NCI-H1694 treated with DMSO at 0.1 percent for 48 hours (cell line): ENCODE results near the gene GRB2.
A peak's percentile ranks its signal among the peaks of the same experiment; 100 is the strongest.
"Not testable (repeated sequence)": the region's sequence is repeated elsewhere in the genome, so short reads cannot be mapped to it uniquely, and the experiment has no call there.

Experiments used
- DNase-seq: peaks from one replicate; lab custom pipeline; 2025; lab: John Stamatoyannopoulos, UW

The GRB2 gene

GRCh38 chr17:75386430-75386829 is 19.0 kb downstream of the GRB2 start:
- no peak for DNase-seq

- no peak for DNase-seq
These were observed 20.7 kb downstream of the GRB2 start for GRCh38 chr17:75384751-75385150.

GRCh38 chr17:75383842-75384195 is 21.7 kb downstream of the GRB2 start:
- no peak for DNase-seq

- DNase-seq: no peak
These were observed 24.7 kb downstream of the GRB2 start for GRCh38 chr17:75380750-75381149.

- no peak for DNase-seq
These were observed 25.2 kb downstream of the GRB2 start for GRCh38 chr17:75380315-75380714.

- DNase-seq: not testable (repeated sequence)
These were observed 26.1 kb downstream of the GRB2 start for GRCh38 chr17:75379426-75379825.

GRCh38 chr17:75373280-75373679 is 32.2 kb downstream of the GRB2 start:
- DNase-seq: no peak

GRCh38 chr17:75371981-75372380 is 33.5 kb downstream of the GRB2 start:
- no peak for DNase-seq

- no peak for DNase-seq
These were observed 34.1 kb downstream of the GRB2 start for GRCh38 chr17:75371339-75371738.

GRCh38 chr17:75370286-75370915 is 35.1 kb downstream of the GRB2 start:
- no peak for DNase-seq

- DNase-seq: not testable (repeated sequence)
These were observed 37.4 kb downstream of the GRB2 start for GRCh38 chr17:75367838-75368789.

GRCh38 chr17:75367312-75367711 is 38.2 kb downstream of the GRB2 start:
- no peak for DNase-seq

- no peak for DNase-seq
These were observed 39.0 kb downstream of the GRB2 start for GRCh38 chr17:75366432-75366831.

GRCh38 chr17:75365931-75366275 is 39.6 kb downstream of the GRB2 start:
- DNase-seq: no peak

- peak; percentile 10 for DNase-seq
These were observed 40.2 kb downstream of the GRB2 start for GRCh38 chr17:75365009-75365930.

GRCh38 chr17:75364078-75364477 is 41.4 kb downstream of the GRB2 start:
- DNase-seq: no peak

GRCh38 chr17:75361996-75362395 is 43.5 kb downstream of the GRB2 start:
- DNase-seq: no peak

GRCh38 chr17:75361344-75361743 is 44.1 kb downstream of the GRB2 start:
- DNase-seq: no peak

GRCh38 chr17:75356260-75356937 is 49.1 kb downstream of the GRB2 start:
- DNase-seq: no peak

GRCh38 chr17:75353176-75353575 is 52.3 kb downstream of the GRB2 start:
- DNase-seq: no peak

- DNase-seq: no peak
These were observed 53.4 kb downstream of the GRB2 start for GRCh38 chr17:75352079-75352569.

- DNase-seq: no peak
These were observed 54.8 kb downstream of the GRB2 start for GRCh38 chr17:75350706-75351105.
